GM15510 (cell line): ENCODE data around the gene IFT122.

Source experiments
- POLR2A ChIP-seq: IDR thresholded peaks from 3 replicates; pipeline ENCODE4 v1.6.1; 2011; ENCODE audit warnings: borderline replicate concordance; ENCODE audit not compliant: insufficient read length; ENCODE audit errors: extremely low read depth

Gene IFT122

GRCh38 chr3:129560911-129561594 lies 121.0 kb downstream of the IFT122 start:
- TF ChIP-seq POLR2A = no peak

DNA sequence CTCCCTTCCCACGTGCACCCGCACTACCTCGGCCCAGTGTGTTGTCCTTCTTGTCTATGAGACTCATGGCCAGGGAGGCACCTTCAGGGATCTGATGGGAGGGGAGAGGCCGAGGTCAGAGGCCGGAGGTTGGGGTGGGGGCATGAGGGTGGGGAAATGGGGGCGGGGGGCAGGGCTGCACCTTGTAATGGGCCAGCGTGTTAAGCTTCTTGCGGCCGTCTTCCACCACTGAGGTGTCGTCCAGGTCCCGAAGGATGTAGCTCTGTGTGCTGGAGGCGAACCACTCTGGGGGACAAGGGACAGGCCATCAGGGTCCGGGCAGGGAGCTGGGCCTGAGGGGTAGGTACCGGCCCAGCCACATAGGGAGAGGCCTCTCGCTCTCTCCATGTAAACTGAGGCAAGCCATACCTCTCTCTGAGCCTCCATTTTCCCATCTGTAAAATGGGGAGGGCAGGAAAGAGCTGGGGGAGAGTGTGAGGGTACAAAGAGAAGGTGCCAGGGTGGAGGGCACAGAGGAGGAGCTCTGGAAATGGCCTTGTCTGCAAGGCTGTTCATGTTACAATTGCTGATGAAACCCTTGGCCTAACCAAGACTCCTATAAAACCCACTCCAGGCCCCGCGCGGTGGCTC lies 121.7 kb downstream of the IFT122 start:
- TF ChIP-seq POLR2A = no peak

- TF ChIP-seq POLR2A = no peak
These were observed 122.8 kb downstream of the IFT122 start for GRCh38 chr3:129562803-129563202.

GRCh38 chr3:129563332-129563731 lies 123.3 kb downstream of the IFT122 start:
- no peak for TF ChIP-seq POLR2A

DNA sequence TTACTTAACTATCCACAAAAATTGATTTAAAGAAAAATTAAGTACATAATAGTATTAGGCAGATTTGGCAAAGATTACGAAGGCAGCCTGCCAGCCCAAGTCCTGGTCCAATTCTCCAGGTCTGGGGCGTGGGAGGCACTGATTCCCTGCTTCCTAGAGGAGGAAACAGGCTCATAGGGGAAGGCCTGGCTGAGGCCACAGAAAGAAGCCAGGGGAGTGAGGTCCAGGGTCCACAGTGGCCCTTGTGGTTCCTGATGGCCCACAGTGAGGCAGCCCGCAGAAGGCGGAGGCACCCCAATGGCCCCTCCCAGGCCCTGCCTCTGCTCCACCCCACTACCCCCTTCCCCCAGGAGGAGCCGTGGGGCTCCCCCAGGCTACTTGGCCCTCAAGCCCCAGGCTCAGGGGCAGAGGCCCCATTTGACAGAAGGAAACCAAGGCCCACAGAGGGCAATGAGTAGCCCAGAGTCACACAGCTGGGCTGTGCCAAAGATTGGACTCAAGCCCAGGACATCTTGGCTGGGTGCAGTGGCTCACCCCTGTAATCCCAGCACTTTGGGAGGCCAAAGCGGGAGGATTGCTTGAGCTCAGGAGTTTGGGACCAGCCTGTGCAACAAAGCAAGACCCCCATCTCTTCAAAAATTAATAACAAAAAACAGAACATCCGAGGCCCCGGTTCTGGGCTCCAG lies 124.0 kb downstream of the IFT122 start:
- TF ChIP-seq POLR2A = no peak

DNA sequence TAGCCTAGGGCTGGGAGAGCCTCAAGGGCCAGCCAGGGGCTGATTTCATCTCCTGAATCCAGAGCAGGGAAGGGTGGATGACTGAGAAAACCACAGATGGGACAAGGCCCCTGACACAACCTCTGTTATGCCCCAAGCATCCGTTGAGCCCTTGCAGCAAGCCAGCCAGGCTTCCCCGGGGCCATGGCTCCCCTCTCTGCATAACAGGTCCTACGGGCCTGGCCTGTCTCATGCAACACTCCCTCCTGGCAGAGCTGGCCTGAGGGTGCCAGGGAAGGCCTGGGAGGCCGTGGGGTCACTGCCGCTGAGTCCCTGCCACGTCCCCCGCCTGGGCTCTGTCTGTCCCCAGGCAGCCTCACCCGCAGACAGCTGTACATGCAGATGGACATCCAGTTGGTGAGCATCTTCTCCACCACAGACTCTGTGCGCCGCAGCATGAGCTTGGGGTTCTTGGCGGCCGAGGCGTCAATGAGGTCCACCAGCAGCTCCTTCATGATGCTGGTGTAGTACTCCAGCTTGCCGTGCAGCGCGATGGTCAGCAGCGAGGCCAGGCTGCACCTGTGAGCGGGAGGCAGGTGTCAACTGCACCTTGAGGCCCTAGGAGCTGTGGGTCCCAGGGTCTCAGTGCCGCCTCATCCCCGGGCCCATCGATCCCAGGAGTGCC lies 125.1 kb downstream of the IFT122 start:
- TF ChIP-seq POLR2A = no peak

GRCh38 chr3:129565902-129566301 lies 125.9 kb downstream of the IFT122 start:
- no peak for TF ChIP-seq POLR2A

- no peak for TF ChIP-seq POLR2A
These were observed 127.2 kb downstream of the IFT122 start for GRCh38 chr3:129567176-129567705.

DNA sequence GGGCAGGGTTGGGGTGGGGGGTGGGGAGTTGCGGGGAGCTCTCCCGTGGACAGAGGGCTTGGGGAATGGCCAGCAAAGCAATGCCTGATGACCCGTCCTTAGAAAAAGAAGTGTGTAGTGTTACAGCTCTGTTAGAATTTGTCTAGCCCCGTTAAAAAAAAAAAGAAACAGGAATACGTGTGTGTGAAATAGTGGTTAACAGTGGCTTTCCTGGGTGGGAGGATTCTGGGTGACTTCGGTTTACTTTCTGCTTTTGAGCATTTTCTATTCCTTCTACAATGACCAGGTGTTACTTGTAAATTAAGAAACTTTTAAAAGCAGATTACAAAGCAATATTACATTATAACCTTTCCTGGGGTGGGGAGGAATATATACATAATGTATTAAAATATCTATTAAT lies 127.9 kb downstream of the IFT122 start:
- no peak for TF ChIP-seq POLR2A

- TF ChIP-seq POLR2A = no peak
These were observed 129.8 kb downstream of the IFT122 start for GRCh38 chr3:129569856-129570255.
